Activated naive CD4-positive, alpha-beta T cell treated with Interleukin-2 at 50 U/mL for 16 hours (primary cell): Measurements from ENCODE around the gene ACTR5.

Experiments
- DNase-seq: peaks from one replicate; pipeline ENCODE4 v3.0.0-alpha.2; 2020

The ACTR5 gene

DNA sequence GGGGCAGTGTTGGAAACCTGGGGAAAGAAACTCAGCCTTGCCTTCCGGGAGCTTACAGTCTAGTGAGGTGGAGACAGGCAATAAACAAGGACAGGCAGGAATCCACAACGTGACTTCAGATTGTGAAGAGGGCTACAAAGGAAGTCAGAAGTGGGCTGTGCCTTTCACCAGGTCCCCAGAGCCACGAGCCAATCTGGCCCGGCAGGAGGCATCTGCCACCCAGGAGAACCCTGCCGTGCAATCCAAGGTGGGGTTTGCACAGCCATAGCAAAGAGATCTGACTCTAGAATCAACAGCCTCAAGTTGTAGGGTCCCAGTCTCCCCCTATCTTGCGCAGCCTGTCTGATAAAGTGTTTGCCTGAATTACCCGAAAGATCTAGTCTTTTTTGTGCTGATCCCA is 18.5 kb upstream of the ACTR5 start:
- peak; percentile 11 for DNase-seq

DNA sequence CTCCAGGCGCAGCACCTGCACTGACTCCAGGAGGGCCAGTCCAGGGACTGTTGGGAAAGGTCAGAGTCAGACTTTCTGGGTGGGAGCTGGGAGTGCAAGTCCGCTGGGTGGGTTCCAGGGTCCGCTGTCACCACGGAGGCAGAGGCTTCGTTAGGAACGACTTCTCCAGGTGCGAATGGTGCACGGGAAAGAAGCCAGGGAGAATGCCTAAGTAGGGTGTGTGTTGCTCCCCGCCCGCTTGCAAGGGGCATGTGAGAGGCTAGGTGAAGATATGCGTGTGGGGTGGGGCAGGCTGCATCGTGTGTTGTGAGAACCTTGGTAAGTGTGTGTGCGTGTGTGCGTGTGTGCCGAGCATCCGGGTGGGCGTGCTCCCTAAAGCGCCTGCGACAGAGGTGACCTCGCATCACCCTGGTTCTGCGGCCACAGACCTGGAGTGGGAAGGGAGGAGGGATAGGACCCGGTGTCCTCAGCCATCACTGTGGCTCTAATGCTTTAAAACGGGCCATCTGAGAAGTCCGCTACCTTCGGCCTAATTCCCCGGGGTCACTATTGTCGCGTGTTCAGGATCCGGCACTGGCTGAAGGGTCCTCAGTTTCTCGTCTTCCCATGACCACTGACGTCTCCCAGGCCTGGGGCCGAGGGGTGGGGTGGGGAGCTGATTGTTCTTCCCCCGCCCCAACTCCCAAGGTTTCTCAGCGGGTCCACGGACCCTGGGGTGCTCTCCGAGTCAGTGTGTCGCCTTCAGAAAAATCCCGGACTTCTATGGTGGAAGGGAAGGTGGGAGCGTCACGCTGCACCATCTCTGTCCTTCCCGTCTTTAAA is 17.9 kb upstream of the ACTR5 start:
- peak; percentile 4 for DNase-seq

DNA sequence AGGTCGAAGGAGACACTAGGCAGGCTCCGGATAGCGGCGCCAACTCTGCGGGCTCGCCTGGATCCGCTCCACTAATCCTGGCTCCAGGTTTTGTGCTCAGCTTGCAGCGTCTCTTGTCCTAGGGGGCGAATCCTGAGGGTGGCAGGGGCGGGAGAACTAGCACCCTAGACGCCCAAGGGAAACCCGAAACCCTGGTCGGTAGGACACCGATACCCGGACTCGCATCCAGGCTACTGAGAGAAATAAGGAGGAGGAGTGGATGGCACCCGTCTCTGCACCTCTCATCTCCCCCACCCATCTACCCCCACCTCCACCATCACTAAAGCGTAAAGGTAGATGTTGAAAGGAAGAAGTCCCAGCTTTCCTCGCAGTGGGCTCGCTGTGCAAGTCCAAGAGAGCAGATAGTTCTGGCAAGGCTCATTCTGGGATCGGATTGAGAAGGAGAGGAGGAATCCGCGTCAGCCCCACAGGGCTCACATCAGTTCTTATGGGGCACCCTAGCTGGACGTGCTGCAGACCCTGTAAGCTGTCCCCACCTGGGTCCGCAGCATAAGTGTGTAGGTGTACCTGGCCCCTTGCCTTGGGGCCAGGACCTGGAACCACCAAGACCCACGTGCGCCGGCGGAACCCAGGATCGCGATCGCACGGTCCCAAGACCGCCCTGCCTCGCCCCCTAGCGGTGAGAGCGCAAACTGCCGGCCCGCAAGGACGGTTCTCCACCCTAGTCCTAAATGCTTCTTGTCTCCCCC is 17.1 kb upstream of the ACTR5 start:
- peak; percentile 82 for DNase-seq

DNA sequence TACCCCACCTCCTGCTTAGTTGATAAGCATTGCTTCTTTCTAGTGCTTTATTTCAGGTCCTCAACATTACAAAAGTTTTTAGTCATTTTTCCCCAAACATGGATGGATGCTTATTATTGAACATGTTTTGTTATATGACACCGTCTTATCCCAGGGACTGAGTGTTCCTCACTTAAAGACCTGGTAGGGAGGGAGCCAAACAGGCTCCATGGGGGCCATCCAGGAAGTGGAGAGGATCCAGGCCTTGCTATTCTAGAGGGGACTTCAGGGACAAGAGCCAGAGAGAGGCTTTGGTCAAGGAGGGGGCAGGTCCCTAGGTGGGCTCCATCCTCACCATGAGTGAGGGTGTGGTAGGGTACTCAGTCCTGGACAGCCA is 16.5 kb upstream of the ACTR5 start:
- DNase-seq: no peak

DNA sequence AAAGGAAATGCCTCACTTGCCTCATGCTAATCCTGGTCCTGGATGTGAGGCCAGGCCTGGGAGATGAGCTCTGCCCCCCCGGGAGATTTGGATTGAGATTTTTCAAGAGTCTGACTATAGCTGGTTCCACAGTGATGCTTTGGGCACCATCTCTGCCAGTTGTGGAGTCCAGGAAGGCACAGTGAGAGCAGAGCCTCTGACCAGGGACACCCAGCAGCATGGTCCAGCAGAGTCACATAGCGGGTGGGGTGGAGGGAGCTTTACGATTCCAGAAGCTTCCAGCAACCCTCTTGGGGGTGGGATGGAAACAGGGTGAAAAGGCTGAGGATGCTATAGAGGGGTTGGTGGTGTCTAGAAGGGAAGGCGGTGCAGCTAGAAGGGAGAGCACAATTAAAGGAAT is 15.3 kb upstream of the ACTR5 start:
- DNase-seq: no peak

DNA sequence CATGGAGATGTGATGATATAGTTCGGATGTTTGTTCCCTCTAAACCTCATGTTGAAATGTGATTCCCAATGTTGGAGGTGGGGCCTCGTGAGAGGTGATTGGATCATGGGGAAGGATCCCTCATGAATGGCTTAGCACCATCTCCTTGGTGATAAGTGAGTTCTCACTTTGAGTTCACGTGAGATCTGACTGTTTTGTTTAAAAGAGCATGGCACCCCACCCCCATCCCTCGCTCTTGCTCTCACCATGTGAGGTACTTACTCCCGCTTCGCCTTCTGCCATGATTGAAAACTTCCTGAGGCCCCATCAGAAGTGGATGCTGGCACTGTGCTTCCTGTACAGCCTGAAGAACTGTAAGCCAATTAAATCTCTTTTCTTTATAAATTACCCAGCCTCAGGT is 13.1 kb upstream of the ACTR5 start:
- no peak for DNase-seq

DNA sequence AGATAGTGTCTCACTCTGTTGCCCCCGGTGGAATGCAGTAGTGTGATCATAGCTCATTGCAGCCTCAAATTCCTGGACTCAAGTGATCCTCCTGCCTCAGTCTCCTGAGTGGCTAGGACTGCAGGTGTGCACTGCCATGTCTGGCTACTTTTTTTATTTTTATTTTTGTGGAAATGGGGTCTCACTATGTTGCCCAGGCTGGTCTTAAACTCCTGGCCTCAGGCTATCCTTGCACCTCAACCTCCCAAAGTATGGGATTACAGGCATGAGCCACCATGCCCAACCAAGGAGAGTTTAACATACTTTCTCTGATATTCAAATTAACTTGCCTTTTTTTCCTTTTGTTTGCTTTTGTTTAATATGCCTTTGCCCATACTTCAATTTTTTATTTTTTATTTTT is 10.4 kb upstream of the ACTR5 start:
- no peak for DNase-seq

DNA sequence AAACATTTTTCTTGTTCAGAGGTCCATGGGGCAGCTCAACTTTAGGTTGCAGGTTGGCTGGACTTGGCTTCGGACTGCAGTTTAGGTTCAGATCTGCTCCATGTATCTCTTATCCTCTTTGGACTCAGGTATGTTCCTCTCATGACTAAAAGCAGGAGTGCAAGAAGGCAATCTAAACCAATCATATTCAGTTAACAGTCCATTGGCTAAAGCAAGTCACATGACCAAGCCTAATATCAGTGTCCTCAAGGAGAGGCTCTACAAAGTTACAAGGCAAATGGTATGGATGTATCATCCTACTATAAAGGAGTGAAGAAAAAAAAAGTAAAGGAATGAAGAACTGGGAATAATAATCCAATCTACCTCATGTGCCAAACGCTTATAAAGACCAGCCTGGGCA is 2.5 kb upstream of the ACTR5 start:
- no peak for DNase-seq

DNA sequence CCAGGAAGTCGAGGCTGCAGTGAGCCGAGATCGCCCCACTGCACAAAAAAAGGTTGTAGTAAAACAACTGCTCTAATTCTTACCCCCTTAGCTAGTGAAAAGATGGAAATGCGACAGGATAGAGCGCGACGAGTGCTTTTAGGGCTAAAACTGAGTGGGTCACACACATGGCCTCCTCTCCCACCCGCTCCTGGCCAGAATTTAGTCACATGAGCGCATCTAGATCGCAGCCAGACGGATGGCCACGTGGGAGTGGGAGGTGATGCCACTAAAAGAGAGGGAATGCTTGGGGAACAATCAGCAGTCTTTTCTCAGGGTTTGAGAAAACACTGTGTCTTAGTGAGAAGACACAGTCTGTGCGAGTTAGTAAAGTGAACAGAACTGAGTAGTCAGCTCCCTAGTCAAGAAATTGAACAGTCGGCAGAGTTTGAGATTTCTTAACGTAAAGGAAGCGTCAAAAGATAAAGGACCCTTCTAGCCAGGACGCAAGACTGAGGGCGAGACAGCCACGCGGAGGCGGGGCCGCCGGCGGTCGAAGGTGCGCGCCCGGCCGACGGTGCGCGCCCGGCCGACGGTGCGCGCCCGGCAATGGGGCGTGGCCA is 664 bp upstream of the ACTR5 start:
- DNase-seq: peak; percentile 4

DNA sequence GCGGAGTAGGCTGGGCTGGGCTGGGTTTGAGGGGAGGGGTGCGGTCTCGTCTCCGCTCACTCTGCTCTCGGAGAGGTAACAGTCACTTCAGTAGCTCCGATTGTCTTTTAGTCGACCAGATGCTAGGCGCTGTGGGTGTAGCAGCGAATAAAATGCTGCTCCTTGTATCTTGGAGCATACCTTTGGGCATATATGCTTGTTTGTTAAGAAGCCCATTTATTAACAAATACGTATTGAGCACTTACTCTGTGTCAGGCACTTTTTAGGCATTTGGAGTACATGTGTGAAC is 545 bp downstream of the ACTR5 start:
- peak; percentile 70 for DNase-seq

DNA sequence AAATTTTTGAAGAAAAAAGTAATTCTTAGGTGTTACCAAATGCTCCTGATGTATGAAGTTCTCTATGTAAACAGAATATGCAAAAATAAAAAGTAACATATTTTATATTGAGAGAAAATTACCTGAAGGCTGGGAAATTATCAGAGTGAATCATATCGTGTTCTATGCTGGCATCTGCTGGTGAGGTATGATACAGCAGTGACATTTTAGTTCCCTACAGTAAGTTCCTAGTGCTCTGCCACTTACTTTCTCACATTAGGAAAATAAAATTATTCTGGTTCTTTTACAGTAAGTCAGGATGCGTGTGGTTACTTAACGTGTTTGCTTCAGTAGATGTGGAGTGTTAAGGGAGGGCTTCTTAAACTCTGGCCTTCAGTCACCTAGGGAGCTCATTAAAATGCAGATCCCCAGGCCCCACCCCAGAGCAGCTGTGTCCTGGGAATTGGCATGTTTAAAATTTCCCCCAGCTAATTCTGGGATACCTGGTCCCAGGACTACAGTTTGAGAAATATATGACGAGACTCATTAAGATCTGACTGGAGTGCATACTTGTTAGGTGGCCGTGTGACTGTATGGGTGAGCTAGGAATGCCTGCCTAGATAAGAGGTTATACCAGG is 3.2 kb downstream of the ACTR5 start:
- DNase-seq: peak; percentile 11

DNA sequence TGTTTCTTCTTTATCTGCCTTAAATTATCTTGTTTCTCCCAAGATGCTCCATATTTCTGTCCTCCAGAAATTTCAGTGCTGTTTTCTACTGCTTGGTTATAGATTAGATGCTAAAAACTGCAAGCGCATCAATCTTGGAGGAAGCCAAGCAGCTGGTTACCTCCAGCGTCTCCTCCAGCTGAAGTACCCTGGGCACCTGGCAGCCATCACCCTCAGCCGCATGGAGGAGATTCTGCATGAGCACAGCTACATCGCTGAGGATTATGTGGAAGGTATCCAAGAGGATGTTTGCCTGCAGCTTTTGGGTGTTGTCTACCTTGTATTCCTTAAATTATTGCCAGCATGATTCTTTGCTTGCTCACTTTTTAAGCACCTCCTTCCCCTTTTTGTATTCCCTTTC is 3.8 kb downstream of the ACTR5 start:
- no peak for DNase-seq

DNA sequence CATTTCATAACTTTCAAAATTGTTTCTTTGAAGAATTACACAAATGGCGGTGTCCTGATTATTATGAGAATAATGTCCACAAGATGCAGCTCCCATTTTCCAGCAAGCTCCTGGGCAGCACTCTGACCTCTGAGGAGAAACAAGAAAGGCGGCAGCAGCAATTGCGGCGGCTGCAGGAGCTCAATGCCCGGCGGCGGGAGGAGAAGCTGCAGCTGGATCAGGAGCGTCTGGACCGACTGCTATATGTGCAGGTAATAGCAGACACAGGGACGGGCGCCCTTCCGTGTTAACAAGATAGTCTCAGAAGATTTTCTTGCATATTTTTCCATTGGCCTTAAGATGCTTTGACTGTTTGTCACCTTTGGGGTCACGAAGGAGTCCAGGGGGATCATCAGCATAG is 6.7 kb downstream of the ACTR5 start:
- DNase-seq: no peak

DNA sequence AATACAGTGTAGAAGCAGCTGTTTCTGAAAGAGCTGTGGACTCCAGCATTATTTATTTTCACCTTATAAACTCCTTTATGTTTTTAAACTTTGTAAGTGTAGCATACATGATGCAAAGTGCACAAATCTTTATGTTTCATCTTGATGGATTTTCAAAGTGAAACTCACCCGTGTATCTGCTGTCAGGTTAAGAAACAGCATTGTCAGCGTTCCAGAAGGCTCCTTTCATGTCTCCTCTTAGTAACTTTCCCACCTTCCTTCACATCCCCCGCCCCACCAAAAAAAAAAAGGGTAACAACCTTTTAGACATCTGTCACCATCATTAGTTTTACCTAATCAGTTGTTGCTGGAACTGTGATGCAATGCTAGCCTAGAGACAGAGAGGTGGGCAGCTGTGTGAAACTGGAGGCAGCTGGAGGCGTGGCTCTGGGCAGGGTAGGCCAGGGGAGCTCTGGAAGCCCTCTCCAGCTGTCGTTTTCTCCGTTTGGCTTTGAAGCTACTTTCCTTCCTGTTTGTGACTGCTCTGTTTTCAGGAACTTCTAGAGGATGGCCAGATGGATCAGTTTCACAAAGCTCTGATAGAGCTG is 7.2 kb downstream of the ACTR5 start:
- DNase-seq: no peak

DNA sequence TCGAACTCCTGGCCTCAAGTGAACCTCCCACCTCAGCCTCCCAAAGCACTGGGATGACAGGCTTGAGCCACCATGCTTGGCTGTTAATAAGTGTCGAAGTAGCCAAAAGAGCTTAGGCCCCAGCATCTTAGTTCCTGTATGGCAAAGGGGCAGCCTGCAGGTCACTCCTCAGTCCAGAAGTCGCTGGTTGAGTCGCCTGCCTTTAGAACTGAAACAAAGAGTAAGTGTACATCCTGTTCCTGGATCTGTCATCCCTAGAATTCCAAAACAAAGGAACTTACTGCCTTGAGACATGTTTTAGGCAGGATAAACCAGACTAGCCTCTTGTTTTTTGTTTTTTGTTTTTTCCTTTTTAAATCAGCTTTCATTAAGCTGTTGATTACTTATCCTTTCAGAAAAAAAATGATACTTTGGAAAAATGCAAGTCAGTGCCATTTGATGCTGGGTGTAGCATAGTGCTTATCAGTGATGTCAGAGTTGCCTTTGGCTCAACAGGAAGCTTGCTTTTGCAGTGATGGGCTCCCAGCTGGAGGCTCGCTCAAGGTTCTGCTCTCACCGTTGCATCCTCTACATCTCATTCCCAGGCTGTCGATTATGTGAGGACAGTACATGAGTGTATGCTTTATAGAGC is 9.0 kb downstream of the ACTR5 start:
- DNase-seq: no peak

DNA sequence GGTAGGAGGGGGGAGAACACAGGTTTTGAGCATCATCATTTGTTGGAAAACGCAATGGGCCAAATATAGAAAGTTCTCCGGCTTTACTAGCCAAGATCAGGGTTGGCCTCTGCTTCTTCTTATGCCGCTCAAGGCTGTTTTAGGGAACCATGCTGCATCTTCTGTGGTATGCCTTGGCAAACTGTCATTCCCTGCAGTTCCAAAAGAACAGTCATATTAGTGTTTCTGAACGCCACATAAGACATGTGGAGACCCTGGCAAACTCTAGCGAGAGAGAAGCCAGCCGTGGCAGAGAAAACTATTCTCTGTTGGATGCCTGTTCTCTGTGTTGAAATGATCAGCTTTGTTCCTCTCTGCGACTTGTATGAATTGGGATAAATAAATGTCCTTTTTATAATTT is 10.8 kb downstream of the ACTR5 start:
- DNase-seq: no peak

DNA sequence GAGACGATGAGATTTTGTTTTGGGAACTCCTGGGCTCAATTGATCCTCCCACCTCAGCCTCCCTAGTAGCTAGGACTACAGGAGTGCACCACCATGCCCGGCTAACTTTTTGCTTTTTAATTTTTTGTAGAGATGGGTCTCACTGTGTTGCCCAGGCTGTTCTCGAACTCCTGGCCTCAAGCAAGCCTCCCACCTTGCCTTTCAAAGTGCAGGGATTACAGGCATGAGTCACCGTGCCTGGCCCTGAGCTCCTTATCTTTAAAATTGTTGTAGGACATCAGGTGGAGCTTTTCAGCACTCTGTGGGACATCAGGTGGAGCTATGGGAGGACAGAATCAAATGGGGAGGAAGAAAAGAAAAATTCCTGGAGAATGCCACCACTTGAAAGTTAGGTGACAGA is 12.7 kb downstream of the ACTR5 start:
- DNase-seq: no peak

DNA sequence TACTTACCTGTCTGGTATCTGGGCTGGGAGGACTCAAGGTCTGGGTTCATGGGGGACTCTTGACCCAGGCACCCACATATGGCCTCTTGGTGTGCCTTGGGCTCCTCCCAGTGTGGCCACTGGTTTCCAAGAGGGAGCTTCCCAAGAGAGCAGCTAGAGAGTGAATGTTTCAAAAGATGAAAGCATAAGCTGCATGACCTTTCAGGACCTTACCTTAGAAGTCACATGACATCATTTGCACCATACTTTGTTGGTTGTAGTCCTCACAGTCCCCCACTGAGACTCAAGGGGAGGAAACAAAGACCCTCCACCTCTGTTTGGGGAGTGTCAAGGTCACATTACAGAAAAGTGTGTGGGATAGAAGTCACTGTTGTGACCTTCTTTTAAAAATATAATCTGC is 13.9 kb downstream of the ACTR5 start:
- DNase-seq: no peak

DNA sequence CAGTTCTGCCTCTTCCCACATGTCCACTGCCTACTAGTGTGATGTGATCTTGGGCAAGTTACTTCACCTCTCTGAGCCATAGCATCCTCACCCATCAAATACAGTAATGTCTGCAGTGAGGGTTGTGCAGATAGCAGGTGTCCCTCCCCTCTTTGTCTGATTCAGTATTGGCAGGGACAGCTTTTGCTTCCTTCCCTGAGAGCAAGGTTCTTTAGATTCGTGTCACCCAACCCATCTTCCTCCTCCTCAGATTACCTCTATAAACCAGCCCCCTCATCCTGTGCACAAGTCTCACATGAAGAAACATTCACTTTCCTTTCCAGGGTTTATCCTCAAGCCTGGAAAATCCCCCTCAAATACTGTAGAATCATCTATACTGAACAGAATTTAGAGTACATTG is 15.4 kb downstream of the ACTR5 start:
- no peak for DNase-seq

DNA sequence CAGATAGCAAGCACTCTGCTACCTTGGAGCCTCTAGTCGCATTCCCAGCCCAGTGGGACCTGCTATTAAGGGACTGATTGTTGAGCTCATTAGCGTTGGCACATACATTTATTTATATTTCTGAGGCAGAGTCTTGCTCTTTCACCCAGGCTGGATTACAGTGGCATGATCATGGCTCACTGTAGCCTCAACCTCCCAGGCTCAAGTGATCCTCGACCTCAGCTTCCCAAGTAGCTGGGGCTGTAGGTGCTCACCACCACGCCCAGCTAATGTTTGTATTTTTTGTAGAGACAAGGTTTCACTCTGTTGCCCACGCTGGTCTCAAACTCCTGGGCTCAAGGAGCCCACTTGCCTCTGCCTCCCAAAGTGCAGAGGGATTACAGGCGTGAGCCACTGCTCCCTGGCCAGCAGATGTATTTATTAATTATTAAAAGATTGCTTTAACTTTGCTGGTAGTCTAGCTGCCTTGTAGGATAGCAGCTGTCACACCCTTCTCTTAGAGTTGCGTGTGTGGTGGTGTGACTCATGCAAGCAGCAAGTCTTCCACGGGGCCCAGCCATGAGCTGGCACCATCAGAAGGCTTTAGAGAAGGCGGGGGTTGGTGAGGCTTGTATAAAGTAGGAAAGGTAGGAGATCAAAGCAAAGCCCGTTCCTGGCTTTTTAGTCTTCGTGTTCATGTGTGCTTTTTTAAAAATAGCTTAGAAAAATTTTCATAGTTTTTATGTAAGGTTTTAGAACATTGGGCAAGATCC is 16.5 kb downstream of the ACTR5 start:
- DNase-seq: peak; percentile 55

DNA sequence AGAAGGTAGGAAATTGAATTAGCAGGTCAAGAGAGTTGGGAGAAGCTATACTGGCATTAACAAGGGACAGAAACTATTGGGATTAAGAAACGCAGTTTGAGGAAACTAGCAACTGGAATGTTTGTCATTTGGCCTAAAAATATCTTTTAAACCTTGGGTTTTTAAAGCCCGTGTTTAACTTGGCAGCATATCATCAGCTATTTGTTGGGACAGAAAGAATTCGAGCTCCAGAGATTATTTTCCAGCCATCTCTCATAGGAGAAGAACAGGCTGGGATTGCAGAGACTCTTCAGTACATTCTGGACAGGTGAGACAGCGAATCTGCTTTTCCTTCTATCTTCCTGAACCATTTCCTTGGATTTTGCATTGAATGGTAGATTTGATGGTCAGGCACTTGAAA is 17.8 kb downstream of the ACTR5 start:
- DNase-seq: no peak
